GM04504 (cell line): ENCODE results near the gene SYT2.
"Not testable (repeated sequence)": the region's sequence is repeated elsewhere in the genome, so short reads cannot be mapped to it uniquely, and the experiment has no call there.

Experiments used
- DNase-seq: peaks from one replicate; pipeline ENCODE4 v3.0.0-alpha.2; 2012; ENCODE audit warnings: low read depth

SYT2 gene

GRCh38 chr1:202590975-202591411, 119.3 kb downstream of the SYT2 start:
- DNase-seq = no peak

- DNase-seq = no peak
Observed at GRCh38 chr1:202590126-202590525, 120.1 kb downstream of the SYT2 start.

- peak; percentile 100 for DNase-seq
Observed at GRCh38 chr1:202589190-202589930, 120.9 kb downstream of the SYT2 start.

- no peak for DNase-seq
Observed at GRCh38 chr1:202588503-202589189, 121.6 kb downstream of the SYT2 start.

DNA sequence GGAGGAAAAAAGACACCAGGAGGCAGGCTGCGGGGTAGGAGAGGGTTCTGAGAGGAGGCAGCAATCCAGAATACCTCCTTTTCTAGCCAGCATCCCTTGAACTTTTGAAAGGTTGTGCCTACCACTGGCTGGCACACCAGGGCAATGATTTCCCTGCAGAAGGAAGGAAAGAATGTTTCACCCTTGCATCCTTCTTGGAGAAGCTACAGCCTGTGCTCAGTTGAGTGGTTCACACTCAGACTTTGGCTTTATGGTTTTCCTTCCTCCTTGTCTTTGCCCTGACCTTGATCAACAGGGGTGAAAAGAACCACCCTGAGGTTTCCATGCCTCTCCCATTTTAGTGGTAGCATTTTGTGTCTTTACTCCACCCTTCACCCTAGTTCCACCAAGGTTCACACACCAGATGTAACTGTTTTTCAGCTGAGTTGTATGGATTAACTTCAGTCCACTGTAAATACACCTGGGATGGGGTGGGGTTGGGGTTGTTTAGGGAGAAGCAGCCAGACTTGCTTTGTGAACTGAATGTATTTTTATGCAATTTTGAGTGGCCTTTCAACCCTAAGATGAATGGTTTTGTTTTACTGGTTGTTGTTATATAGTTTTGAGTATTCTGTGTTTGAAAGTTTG, 122.3 kb downstream of the SYT2 start:
- DNase-seq = no peak

DNA sequence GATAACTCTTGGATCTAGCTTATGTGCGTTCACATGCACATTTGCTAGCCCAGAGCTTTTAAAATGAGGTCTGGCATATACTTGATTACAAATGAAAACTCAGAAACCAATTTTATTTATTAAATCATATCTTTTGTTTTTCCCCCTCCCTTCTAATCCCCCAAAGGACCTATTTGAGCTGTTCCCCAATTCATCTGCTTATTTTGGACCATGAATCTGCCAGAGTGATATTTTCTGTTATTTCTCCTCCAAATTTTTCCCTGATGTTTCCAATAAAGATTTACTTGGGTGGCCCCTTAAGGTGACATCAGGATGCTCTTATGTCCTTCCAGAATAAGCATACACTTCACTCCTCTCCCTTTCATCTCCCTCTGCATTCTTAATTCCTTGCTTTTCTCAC, 123.4 kb downstream of the SYT2 start:
- no peak for DNase-seq

DNA sequence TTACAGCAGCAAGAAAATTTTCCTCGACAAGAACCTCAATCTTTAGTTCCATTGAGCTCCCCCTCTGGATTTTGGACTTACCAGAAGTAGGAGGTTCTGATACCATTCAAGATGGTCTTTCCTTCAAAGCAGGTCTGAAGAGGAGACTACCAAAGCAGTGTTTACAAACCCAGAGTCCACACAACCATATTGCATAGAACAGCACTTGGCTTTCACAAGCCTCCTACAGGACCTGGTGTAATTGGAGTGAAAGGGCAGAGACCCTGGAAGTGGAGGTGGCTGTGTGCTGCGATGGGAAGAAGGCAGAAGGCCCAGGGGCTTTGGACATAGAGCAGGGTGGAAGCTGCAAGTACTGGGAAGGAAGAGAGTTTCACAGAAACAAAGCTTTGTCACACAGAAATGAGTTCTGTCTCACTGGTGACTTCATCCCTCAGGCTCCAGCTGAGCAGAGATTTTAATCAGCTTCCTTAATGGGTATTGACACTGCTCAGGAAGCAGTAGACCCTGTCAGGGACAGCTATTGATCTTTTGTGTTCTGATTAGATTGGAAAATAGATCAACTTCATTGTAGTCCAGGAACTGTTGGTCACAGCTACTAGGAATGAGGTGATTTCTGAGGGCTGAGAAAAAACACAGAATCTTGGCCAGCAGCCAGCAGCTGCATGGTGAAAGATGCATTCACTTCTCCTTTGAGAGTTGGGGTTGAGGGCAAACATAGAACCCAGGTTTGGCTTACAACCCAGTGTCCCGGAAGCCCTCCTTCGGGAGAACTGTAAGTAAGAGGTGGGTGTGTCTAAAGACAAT, 124.0 kb downstream of the SYT2 start:
- no peak for DNase-seq

GRCh38 chr1:202585590-202585933, 124.7 kb downstream of the SYT2 start:
- DNase-seq = no peak

GRCh38 chr1:202584707-202585589, 125.3 kb downstream of the SYT2 start:
- DNase-seq = no peak

DNA sequence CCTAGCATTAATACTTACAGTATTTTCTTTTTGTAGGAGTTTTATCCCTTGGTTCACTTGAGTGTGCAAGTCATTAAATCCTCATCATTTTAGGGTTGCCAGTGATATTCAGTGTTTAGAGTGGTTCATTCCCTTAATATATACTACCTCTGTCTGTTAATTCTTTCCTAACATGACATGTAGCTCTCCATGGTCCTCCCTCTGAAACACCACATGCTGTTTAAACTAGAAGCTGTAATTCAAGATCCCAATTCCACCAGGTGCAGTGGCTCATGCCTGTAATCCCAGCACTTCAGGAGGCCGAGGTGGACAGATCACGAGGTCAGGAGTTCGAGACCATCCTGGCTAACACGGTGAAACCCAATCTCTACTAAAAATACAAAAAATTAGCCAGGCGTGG, 127.9 kb downstream of the SYT2 start:
- not testable (repeated sequence) for DNase-seq

DNA sequence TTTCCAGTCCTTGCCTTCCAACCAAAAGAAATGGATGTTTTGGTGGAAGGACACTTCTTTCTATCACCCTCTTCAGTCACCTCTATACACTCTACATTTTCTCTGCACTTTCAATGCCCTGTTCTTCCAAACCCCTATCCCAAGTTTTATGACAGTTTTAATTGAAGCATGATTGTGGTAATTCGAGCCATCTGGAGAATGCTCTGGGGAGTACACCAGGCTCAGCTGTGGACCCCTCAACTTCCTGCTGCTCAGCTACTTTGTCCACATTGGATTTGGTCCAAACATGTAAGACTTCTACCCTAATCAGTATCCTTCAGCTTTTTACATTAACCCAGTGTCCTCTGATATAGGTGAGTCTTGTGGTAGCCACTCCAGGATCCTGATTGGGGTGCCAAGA, 129.6 kb downstream of the SYT2 start:
- DNase-seq = no peak

DNA sequence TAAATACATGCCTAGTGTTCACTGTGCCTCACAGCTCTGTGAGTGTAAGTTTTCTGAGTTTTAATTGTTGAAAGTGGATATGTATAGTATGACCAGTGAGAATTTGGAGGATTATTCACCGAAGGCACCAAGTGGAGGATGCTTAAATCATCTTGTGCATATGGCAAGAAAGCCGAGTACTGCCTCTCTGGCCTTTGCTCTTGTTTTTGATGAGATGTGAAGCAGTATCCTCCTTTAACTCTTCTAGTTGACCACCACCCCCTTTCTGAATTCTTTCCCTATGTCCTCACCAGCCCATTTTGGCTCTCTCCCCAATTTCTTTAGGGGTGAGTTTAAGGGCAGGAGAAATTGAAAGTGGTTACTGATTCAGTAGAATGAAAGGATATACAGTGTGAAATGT, 130.4 kb downstream of the SYT2 start:
- peak; percentile 84 for DNase-seq

DNA sequence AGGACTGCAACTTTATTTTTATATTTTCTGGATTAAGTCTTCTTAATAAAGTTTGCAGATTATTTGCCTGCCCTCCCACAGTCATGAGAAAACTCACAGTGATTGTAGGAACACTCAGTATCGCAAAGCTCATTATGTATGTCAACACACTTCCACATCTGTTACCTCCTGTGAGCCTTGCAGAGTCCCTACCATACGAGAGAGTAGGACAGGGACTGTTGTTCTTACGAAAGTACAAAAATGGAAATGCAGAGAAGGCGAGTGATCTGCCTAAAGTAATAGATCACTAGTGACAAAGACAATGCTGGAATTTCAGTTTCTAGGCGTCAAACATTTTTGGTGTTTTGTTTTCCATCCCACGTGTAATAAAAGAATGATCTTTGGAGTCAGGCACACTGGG, 131.7 kb downstream of the SYT2 start:
- DNase-seq = peak; percentile 42

DNA sequence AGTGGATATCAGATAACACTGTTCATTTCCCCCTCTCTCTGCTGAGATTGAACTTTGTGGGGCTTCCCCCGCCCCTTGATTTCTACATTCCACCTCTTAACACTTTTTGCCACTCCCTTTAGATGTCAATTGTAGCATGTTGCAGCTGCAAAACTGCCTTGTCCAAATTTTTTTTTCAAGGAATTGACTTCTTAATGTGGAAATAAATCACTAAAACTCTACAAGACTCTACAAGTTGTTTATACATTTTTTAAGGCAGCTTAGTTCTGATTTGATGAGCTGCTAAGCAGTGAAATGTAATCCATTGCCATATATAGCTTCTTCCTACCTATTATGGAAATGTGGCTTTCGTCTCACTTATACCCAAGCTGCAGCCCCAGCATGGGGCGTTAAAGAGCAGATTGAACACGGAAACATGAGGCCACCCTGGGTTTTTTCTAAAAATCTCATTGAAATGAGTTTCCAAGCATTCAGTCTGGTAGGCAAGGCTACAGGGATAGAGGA, 132.2 kb downstream of the SYT2 start:
- DNase-seq = peak; percentile 28

DNA sequence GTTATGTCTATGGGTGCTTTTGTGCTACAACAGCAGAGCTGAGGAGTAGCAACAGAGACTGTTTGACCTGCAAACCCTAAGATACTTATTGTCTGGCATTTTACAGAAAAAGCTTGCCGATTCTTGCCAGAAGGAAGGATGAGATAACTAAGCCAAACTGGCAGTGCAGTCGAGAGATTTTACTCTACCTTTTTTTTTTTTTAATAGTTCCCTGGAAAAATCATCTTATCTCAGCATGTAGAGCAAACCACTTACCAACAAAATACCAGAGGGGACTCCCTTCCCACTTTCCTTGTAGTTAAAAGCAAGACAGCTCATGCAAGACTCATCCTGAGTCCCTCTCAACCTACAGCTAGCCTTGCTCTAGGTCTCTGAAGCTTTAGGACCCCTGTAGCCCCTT, 132.9 kb downstream of the SYT2 start:
- DNase-seq = no peak

DNA sequence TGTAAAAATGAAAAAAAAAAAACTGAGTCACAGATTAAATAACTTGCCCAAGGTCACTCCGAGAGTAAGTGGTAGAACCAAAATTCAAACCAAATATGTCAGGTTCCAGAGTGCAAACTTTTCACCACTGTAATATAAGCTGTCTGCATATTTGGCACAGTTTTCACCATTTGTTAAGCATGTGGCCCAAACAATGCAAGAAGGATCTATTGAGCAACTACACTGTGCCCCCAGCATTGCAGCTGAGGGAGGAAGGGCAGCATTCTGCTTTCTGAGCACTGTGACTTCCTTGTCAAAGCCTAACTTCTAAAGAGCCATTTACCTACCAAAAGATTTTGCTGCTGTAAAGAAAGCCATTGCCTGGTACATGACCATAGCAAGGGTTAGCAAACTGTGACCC, 133.4 kb downstream of the SYT2 start:
- peak; percentile 76 for DNase-seq

- no peak for DNase-seq
Observed at GRCh38 chr1:202575918-202576653, 134.2 kb downstream of the SYT2 start.

DNA sequence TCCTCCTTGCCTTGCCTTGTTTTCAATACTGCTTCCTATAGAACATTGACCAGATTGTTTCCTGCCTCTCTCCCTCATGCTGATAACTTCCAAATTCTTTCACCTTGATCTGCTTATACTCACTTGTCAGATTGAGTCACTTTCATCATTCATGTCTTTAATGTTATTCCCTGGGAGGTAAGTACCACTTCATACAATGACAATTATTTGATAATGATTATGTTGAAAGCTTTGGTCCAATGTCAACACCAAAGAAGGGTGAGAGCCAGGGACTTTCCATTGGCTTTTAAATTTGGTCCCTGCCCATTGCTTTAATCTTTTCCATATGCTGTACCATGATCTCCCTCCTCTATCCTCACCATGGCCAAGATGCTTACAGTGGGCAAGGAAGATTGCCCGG, 137.4 kb downstream of the SYT2 start:
- no peak for DNase-seq

DNA sequence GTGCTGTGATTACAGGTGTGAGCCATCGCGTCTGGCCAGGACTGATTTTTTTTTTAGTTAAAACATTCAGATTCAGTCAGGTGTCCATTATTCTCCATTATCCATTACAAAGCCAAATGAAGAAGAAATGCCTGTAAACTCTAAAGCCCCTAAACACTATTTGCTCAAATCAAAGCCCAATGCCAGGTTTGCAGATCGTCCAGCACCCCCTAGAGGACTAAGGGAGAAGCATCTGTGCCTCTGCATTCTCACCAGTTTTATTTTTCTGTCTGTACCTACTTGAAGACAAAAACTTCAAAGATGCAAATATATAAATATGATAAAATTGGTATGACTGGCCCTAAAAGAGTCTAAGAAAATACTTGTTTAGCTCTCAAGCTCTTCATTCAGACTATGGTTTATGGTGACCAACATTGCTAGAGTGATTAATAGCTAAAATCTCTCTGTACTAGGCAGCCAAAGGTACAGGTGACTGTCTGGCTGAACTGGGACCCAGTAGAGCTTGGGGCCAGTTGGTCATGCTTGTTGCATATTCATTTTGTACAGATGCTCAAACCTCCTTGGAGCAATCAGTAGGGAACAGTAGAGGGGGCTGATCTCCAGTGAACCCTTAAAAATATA, 138.4 kb downstream of the SYT2 start:
- no peak for DNase-seq
